ENCODE measurements around the gene GNAS-AS1.

DNA sequence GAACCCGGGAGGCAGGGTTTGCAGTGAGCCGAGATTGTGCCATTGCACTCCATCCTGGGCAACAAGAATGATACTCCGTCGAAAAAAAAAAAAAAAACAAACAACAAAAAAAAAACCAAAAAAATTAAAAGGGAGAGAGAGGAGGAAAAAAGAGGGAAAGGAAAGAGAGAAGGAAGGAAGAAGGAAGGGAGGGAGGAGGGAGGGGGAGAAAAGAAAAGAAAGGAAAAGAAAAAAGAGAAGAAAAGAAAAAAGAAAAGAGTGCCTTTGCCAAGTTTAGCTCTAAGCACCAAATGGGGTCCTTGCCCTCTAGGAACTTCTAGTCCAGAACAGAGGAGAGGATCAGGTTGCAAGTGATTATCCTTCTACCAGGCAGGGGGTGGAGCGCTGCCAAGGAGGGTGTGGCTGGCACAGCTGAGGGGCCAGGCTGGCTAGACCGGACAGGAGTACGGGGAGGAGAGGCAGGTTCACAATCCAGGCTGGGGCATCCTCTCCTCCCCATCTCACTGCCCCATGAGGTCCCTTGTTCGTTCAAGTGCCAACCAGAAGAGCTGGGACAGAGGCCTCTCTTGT is 20.9 kb upstream of the GNAS-AS1 start:
- no peak for TF ChIP-seq GATA2 (IDR thresholded peaks at IDR 0.05; ENCODE audit: low read depth, low read length)
- no peak for TF ChIP-seq GATA3 (IDR thresholded peaks at IDR 0.05; ENCODE audit: low read depth, low read length)
